HFFc6 (cell line): Measurements from ENCODE around the gene POLE. TPM values are rescaled to one million over a fixed set of nuclear protein-coding genes. Genes with fewer than 3 reads are reported as not detected.

Experiments
- DNase-seq: peaks from one replicate; pipeline ENCODE4 v3.0.0-alpha.2; 2018
- H3K27ac Mint-ChIP-seq: 2 replicates; pipeline ENCODE4 v1.8.0; 2020; ENCODE audit warnings: mild to moderate bottlenecking, mixed read lengths
- H3K27me3 Mint-ChIP-seq: 2 replicates; pipeline ENCODE4 v1.8.0; 2021; ENCODE audit warnings: mild to moderate bottlenecking, moderate library complexity, mixed read lengths; ENCODE audit not compliant: insufficient read depth
- H3K36me3 Mint-ChIP-seq: 2 replicates; pipeline ENCODE4 v1.8.0; 2021; ENCODE audit warnings: low read depth, mixed read lengths
- H3K4me1 Mint-ChIP-seq: 2 replicates; pipeline ENCODE4 v1.8.0; 2020; ENCODE audit warnings: low read depth, mixed read lengths
- H3K4me3 Mint-ChIP-seq: 2 replicates; pipeline ENCODE4 v1.8.0; 2020; ENCODE audit warnings: mild to moderate bottlenecking, moderate library complexity, mixed read lengths
- H3K9me3 Mint-ChIP-seq: 2 replicates; pipeline ENCODE4 v1.8.0; 2020; ENCODE audit warnings: mild to moderate bottlenecking, mixed read lengths
- CTCF ChIP-seq: fragments of 200-600 bp; sonication (generic); IDR thresholded peaks from 2 replicates; pipeline ENCODE4 v1.5.0; 2021; ENCODE audit warnings: antibody characterized with exemption, mild to moderate bottlenecking
- total RNA-seq, 6 experiments: library from RNA; stranded (reverse); fragmentation: NEBNext Ultra II Directional; extraction: Animal tissue kit (Norgen Biotek cat#: 25700); gene quantifications; 2 replicates in 1 of 6; 3 replicates in 5 of 6; pipeline ENCODE4 v1.2.3, GENCODE V29; 2021

The POLE gene
- total RNA-seq, 6 experiments from 2014 or later = 19.4 to 35.5 (median 29.3) TPM

GRCh38 chr12:132710043-132710404 lies 22.9 kb upstream of the POLE start:
- Mint-ChIP-seq H3K27me3 (no peaks in the 10 kb centered on the region), H3K4me1 (peaks cover 9% of the 10 kb centered on the region; the same call in 1 of the 2 replicates), H3K27ac (peak overlapping the region; percentile 70), H3K36me3 (peaks cover 21% of the 10 kb centered on the region), H3K9me3 (no peaks in the 10 kb centered on the region), H3K4me3 (peak overlapping the region; percentile 96)
- no peak for TF ChIP-seq CTCF
- DNase-seq = no peak

- TF ChIP-seq CTCF = no peak
- Mint-ChIP-seq H3K27ac (no peak overlapping the region; the same call in 1 of the 2 replicates), H3K9me3 (no peaks in the 10 kb centered on the region), H3K4me3 (no peak overlapping the region), H3K27me3 (no peaks in the 10 kb centered on the region; the same call in 1 of the 2 replicates), H3K36me3 (peaks cover 21% of the 10 kb centered on the region; the same call in 1 of the 2 replicates), H3K4me1 (peaks cover 7% of the 10 kb centered on the region; the same call in 1 of the 2 replicates)
- DNase-seq = no peak
Measured at GRCh38 chr12:132708150-132708549, 21.0 kb upstream of the POLE start.

GRCh38 chr12:132707241-132707640 lies 20.1 kb upstream of the POLE start:
- H3K9me3 Mint-ChIP-seq = no peaks in the 10 kb centered on the region
- H3K27ac Mint-ChIP-seq = no peak overlapping the region
- H3K27me3 Mint-ChIP-seq = no peaks in the 10 kb centered on the region; the same call in 1 of the 2 replicates
- H3K36me3 Mint-ChIP-seq = peaks cover 21% of the 10 kb centered on the region; the same call in 1 of the 2 replicates
- TF ChIP-seq CTCF = no peak
- H3K4me1 Mint-ChIP-seq = peaks cover 5% of the 10 kb centered on the region; the same call in 1 of the 2 replicates
- DNase-seq = no peak
- peak overlapping the region; percentile 9; the same call in 1 of the 2 replicates for H3K4me3 Mint-ChIP-seq

- no peaks in the 10 kb centered on the region for H3K9me3 Mint-ChIP-seq
- peaks cover 15% of the 10 kb centered on the region for H3K4me1 Mint-ChIP-seq
- no peak for DNase-seq
- H3K27ac Mint-ChIP-seq = no peak overlapping the region
- H3K27me3 Mint-ChIP-seq = peaks cover 3% of the 10 kb centered on the region; the same call in 1 of the 2 replicates
- peaks cover 35% of the 10 kb centered on the region for H3K36me3 Mint-ChIP-seq
- H3K4me3 Mint-ChIP-seq = no peak overlapping the region
- TF ChIP-seq CTCF = no peak
Measured at GRCh38 chr12:132703641-132704040, 16.5 kb upstream of the POLE start.

- no peak overlapping the region for H3K27ac Mint-ChIP-seq
- no peak overlapping the region for H3K4me3 Mint-ChIP-seq
- no peak for DNase-seq
- no peaks in the 10 kb centered on the region for H3K9me3 Mint-ChIP-seq
- no peak for TF ChIP-seq CTCF
- peaks cover 3% of the 10 kb centered on the region; the same call in 1 of the 2 replicates for H3K27me3 Mint-ChIP-seq
- peaks cover 15% of the 10 kb centered on the region for H3K4me1 Mint-ChIP-seq
- H3K36me3 Mint-ChIP-seq = peaks cover 32% of the 10 kb centered on the region
Measured at GRCh38 chr12:132702640-132703039, 15.5 kb upstream of the POLE start.
